SK-N-SH (cell line): ENCODE data around the gene ATP2B2.

Experiments used
- CTCF ChIP-seq: fragments of 200-600 bp; sonication (generic); IDR thresholded peaks from 2 replicates; pipeline ENCODE4 v1.6.1; 2017; ENCODE audit warnings: antibody characterized with exemption, mild to moderate bottlenecking, moderate library complexity
- ELF1 ChIP-seq: IDR thresholded peaks from 2 replicates; pipeline ENCODE4 v1.4.0; 2012
- MXI1 ChIP-seq: IDR thresholded peaks from 2 replicates; pipeline ENCODE4 v1.6.1; 2012; ENCODE audit warnings: mild to moderate bottlenecking, low read depth, low read length, improper control_type of control experiment
- YY1 ChIP-seq: IDR thresholded peaks from 2 replicates; pipeline ENCODE4 v1.4.0; 2012; ENCODE audit warnings: low read depth, mild to moderate bottlenecking

GRCh38 chr3:10524799-10525301 lies 19.5 kb upstream of the ATP2B2 start:
- TF ChIP-seq MXI1 (no peak), CTCF (no peak), YY1 (no peak), ELF1 (no peak)
